Immature natural killer cell (primary cell): Measurements from ENCODE around the gene TSFM. TPM values are rescaled to one million over a fixed set of nuclear protein-coding genes. Genes with fewer than 3 reads are reported as not detected.

Experiments used
- DNase-seq, 3 donors: peaks; one replicate each; pipeline ENCODE4 v3.0.0; 2022; ENCODE audit warnings: mixed read lengths in 1 of 3
- H3K27ac Mint-ChIP-seq, 6 donors: one replicate each; pipeline ENCODE4 v1.8.0; 2020; ENCODE audit warnings: mixed read lengths in 6 of 6, mild to moderate bottlenecking in 5 of 6, inconsistent platforms in 4 of 6, moderate library complexity in 3 of 6
- H3K27me3 Mint-ChIP-seq, 3 donors: one replicate each; pipeline ENCODE4 v1.8.0; 2020 to 2021; ENCODE audit warnings: low read depth in 3 of 3, mild to moderate bottlenecking in 3 of 3, mixed read lengths in 3 of 3, moderate library complexity in 3 of 3, inconsistent platforms in 1 of 3
- H3K36me3 Mint-ChIP-seq, 3 donors: one replicate each; pipeline ENCODE4 v1.8.0; 2020; ENCODE audit warnings: mixed read lengths in 3 of 3, inconsistent platforms in 2 of 3, mild to moderate bottlenecking in 2 of 3
- H3K4me1 Mint-ChIP-seq, 2 donors: one replicate each; pipeline ENCODE4 v1.8.0; 2020; ENCODE audit warnings: inconsistent platforms in 2 of 2, mild to moderate bottlenecking in 2 of 2, mixed read lengths in 2 of 2, moderate library complexity in 1 of 2
- H3K4me3 Mint-ChIP-seq, 5 donors: one replicate each; pipeline ENCODE4 v1.8.0; 2020; ENCODE audit warnings: mild to moderate bottlenecking in 5 of 5, mixed read lengths in 5 of 5, inconsistent platforms in 3 of 5, moderate library complexity in 3 of 5
- H3K9me3 Mint-ChIP-seq, 6 donors: one replicate each; pipeline ENCODE4 v1.8.0; 2020; ENCODE audit warnings: mild to moderate bottlenecking in 6 of 6, mixed read lengths in 6 of 6, inconsistent platforms in 4 of 6, moderate library complexity in 3 of 6
- polyA plus RNA-seq, 3 donors: library from polyadenylated mRNA; unstranded; fragments of 300-500 nt; fragmentation: Illumina TruSeq; gene quantifications; one replicate each; pipeline ENCODE4 v1.2.3, GENCODE V29; 2021

TSFM gene
- polyA plus RNA-seq, result 10 to 100 TPM; 22.2 to 38.6 (median 23.4) TPM

DNA sequence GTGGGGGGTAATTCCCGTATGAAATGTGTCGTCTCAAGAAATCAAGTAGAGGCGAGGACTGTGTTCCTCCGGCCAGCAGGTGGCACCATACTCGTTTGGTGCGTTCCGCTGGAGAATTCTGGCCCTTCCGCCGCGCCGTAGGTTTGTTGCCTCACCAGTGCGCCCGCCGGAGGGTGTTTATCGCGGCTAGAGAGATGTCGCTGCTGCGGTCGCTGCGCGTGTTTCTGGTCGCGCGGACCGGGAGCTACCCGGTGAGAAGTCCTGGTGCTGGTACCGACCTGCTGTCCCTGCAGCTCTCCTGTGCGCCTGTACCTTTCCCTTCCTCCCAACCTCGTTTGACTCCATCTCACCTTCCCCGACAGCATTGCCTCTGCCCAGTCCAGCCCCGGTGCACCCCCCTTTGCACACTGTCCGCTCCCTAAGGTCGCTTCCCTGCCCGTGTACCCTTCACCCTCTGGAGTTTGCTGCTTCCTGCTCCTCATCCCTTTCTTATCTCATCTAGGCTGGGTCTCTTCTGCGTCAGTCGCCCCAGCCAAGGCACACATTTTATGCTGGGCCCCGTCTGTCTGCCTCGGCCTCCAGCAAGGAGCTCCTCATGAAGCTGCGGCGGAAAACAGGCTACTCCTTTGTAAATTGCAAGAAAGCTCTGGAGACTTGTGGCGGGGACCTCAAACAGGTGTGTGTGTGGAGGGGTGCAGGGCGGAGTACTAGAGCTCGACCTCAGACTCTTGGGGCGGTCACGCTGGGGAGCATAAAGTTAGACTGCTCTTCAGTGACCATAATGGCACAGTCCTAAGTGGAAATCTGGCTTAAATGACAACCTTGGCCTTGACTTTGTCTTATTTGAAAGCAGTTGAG is at the start of gene TSFM:
TSFM (plus strand) TSS at position 180 of the 858 bp plus-strand sequence; CDS start at position 195, 15 bp downstream.
- Mint-ChIP-seq H3K27ac (peak within 1 kb of the TSS; percentile 97 to 99 (median 98)), H3K27me3 (peaks cover 9 to 19% (median 10%) of the 10 kb centered on the region in 3 donors), H3K36me3 (peaks cover 4 to 13% (median 6%) of the 10 kb centered on the region in 3 donors), H3K9me3 (no peaks in the 10 kb centered on the region), H3K4me3 (peak within 1 kb of the TSS; percentile 98 to 100 (median 99)), H3K4me1 (peaks cover 27 to 33% of the 10 kb centered on the region in 2 donors)
- DNase-seq, result peak; percentile 94 to 95 (median 94)

DNA sequence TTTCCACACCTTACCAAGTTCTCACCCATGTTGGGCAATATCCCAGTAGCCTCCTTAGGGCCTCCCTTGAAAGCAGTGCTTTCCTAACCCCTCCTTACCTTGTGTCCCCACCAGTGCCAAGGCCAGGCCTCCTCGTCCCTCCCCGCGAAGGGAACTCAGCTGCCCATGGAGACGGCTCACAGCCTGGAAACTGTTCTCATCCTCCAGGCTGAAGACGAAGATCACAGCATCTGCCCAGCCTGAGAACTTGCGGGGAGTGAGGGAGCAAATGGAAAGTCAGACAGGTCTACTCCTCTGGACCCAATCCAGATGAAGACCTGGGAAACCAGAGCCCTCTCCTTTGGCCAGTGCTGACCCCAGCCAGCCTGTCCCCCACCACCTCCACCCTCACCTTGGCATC is 48.7 kb upstream of the TSFM start:
- H3K27ac Mint-ChIP-seq, result no peak overlapping the region
- no peak overlapping the region for H3K4me3 Mint-ChIP-seq
- H3K4me1 Mint-ChIP-seq, result peaks cover 13 to 19% of the 10 kb centered on the region in 2 donors
- peaks cover 10 to 47% (median 27%) of the 10 kb centered on the region in 3 donors for H3K36me3 Mint-ChIP-seq
- peaks cover 0 to 5% (median 0%) of the 10 kb centered on the region in 3 donors for H3K27me3 Mint-ChIP-seq
- no peak for DNase-seq
- H3K9me3 Mint-ChIP-seq, result no peaks in the 10 kb centered on the region

DNA sequence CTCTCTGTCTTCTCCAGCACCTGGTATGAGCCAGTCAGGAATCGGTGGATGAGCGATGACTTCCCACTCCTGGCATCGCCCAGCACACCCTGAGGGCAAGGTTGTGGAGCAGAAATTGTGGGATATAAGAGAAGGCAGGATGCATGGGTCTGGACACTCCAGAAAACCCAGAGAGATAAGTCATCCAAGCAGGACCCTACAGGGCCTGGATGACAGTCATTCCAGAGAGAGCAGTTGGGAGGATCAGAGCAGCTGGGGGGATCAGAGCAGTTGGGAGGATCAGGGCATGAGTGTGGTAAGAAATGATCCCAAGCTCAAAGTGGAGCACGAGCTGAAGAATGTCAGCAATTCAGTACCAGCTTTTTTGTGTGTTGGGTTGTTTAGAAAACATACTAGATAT is 48.0 kb upstream of the TSFM start:
- H3K9me3 Mint-ChIP-seq, result no peaks in the 10 kb centered on the region
- H3K4me1 Mint-ChIP-seq, result peaks cover 19 to 26% of the 10 kb centered on the region in 2 donors
- peaks cover 0 to 5% (median 0%) of the 10 kb centered on the region in 3 donors for H3K27me3 Mint-ChIP-seq
- peak overlapping the region; percentile 13 to 78 (median 66) for H3K27ac Mint-ChIP-seq
- DNase-seq, result no peak
- no peak overlapping the region for H3K4me3 Mint-ChIP-seq
- peaks cover 10 to 43% (median 29%) of the 10 kb centered on the region in 3 donors for H3K36me3 Mint-ChIP-seq

DNA sequence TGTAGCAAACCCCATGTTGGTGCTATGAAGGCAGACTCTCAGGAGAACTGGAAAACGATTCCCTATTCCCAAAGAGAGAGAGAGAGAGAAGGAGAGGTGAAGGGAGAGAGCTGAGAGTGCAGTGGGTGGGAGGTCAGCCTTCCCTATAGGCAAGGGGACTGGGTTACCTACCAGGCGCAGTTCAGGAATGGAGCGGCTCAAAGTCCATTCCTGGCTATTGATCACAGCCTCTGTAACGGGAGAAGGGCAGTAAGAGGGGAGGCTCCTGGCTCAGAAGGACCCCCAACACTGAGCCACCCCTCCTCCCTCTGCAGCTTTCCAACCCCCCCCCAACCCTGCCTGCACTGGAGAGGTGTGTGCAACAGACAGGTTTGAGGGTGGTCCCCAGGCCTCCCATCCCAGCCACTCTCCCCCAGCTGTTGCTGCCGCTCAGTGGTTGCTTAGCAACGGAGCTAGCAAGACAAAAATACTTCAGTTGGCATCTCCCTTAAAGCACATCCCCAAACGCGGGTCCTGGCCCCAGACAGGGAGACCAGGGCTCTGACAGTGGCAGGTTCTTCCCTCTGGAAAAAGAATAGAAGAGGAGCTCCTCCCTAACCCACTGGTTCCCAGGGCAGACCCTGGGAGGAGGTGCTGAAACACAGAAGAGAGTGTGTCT is 47.3 kb upstream of the TSFM start:
- DNase-seq, result no peak
- Mint-ChIP-seq H3K4me1 (peaks cover 24 to 31% of the 10 kb centered on the region in 2 donors), H3K27ac (peak overlapping the region in 4 of 6 donors; percentile 66 to 78 (median 71)), H3K4me3 (no peak overlapping the region), H3K27me3 (peaks cover 0 to 5% (median 0%) of the 10 kb centered on the region in 3 donors), H3K9me3 (no peaks in the 10 kb centered on the region), H3K36me3 (peaks cover 10 to 37% (median 22%) of the 10 kb centered on the region in 3 donors)

DNA sequence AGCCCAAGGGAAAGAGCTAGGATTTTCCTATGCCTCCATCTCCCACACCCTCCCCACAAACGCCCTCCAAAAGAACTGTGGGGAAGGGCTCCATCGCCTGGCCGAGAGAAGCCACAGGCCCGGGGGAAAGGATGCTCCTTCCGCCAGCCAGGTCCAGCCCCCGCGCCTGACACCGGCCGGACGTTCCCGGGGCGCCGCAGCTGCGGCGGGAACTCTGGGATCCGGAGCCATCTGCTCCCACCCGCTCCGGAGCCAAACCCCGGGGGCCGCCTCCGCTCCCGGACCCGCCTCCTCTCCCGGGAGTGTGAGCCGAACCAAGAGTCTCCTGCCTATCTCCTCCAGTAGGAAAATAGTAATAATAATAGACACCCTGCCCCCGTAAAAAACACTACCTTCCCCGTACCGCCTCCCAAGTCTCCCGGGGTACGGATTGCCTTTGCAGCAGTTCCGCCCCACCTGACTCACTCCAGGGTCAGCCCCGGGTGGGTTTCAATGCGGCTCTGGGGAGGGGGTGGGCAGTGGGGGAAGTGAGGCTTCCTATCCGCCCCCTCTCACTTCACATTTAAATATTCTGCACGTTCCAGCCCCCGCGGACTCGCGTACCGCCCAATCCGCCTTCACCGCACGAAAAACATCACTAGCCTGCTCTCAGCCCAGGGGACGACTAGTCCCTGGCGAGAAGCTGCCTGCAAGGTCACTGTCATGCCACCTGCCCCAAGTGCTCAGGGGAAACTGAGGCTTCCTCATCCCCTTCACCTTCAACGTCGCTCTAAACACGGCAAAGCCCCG is 46.4 kb upstream of the TSFM start:
- DNase-seq, result no peak
- Mint-ChIP-seq H3K4me1 (peaks cover 31 to 39% of the 10 kb centered on the region in 2 donors), H3K9me3 (no peaks in the 10 kb centered on the region), H3K27me3 (peaks cover 6 to 10% (median 7%) of the 10 kb centered on the region in 3 donors), H3K36me3 (peaks cover 8 to 31% (median 20%) of the 10 kb centered on the region in 3 donors), H3K4me3 (no peak overlapping the region), H3K27ac (peak overlapping the region in 5 of 6 donors; percentile 10 to 79 (median 56))

DNA sequence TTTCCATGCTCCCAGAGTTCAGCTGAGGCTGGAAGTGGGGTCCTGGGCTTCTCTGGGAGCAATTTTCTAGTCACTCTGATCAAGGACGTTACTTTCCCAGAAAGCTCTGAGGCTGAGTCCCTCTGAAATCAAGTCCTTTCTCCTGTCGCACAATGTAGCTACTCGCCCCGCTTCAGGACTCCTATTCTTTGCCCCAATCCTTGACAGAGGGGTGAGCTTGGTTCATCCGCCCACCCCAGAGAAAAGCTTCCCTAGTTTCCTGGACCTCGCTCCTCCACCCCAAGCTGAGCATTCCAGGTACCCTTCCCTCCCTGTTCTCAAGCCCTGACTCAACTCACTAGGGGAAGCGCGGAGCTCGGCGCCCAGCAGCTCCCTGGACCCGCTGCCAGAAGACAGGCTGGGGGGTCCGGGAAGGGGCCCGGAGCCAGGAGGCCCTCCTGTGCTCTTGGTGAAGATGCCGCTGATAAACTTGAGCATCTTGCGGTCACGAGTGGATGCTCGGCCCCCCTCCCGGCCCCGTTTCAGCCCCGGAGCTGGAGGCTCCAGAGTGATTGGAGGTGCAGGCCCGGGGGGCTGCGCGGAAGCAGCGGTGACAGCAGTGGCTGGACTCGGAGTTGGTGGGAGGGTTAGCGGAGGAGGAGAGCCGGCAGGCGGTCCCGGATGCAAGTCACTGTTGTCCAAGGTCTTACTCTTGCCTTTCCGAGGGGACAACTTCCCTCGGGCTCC is 45.7 kb upstream of the TSFM start:
- DNase-seq, result no peak
- H3K27ac Mint-ChIP-seq, result peak overlapping the region in 3 of 6 donors; percentile 10 to 64 (median 56)
- peaks cover 10 to 12% (median 11%) of the 10 kb centered on the region in 3 donors for H3K27me3 Mint-ChIP-seq
- H3K4me1 Mint-ChIP-seq, result peaks cover 38 to 47% of the 10 kb centered on the region in 2 donors
- H3K4me3 Mint-ChIP-seq, result no peak overlapping the region
- H3K36me3 Mint-ChIP-seq, result peaks cover 4 to 23% (median 15%) of the 10 kb centered on the region in 3 donors
- no peaks in the 10 kb centered on the region for H3K9me3 Mint-ChIP-seq

DNA sequence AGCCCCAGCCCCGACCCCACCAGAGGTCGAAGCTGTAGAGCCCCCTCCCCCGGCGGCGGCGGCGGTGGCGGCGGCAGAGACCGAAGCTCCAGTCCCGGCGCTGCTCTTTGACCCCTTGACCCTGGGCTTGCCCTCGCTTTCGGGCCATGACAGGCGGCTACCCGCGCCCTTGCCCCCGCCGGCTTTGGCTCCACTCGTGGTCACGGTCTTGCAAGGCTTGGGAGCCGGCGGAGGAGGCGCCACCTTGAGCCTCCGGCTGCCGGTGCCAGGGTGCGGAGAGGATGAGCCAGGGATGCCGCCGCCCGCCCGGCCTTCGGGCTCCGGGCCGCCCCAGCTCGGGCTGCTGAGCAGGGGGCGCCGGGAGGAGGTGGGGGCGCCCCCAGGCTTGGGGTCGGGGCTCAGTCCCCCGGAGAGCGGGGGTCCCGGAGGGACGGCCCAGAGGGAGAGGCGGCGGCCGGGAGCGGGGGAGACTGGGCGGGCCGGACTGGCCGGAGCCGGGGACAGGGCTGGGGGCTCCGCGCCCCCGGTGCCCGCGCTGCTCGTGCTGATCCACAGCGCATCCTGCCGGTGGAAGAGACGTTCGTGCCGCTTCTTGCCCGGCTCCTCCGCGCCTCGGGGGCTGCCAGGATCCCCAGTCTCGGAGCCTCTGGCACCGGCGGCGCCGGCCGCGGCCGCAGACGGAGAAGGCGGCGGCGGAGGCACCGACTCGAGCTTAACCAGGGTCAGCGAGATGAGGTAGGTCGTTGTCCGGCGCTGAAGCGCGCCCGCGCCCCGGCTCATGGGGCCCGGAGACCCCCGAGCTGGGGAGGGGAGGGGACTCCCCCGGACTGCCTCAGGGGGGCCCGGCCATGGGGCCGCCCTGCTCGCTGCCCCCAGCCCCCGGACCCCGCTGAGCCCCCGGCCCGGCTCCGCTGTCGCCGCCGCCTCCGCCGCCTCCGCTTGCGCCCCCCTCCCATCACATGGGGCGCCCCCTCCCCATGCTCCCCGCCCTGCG is 44.8 kb upstream of the TSFM start:
- no peak for DNase-seq
- Mint-ChIP-seq H3K9me3 (no peaks in the 10 kb centered on the region), H3K27me3 (peaks cover 11 to 16% (median 14%) of the 10 kb centered on the region in 3 donors), H3K4me3 (no peak overlapping the region), H3K27ac (no peak overlapping the region), H3K4me1 (peaks cover 47 to 55% of the 10 kb centered on the region in 2 donors), H3K36me3 (peaks cover 4 to 14% (median 12%) of the 10 kb centered on the region in 3 donors)

DNA sequence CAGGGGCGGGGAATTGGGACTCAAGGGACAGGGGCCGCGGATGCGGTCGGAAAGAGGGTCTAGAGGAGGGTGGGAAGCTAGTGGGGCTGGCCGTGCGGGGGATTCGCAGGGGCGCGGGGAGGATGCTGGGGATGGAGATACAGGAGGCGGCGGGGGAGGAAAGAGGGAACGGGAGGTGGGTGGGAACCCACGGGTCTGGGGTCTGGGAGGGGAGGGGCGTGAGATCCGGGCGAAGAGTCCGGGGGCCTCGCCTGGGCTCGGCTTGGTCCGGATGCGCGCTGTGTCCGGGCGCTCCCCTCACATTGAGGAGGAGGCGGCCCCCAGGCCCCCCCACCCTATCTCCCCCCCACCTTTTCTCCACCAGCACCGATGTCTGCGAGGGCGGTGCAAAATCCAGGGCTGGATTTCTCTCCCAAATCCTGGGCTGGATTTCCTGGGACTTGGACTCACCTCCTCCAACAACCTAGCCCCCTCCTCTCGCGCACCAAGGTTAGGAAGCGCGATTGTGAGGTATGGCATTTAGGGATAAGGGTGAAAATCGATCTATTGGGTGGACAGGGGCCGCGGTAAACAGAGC is 43.8 kb upstream of the TSFM start, which contains the start of gene AGAP2:
AGAP2 (minus strand) TSS at position 82 of the 577 bp plus-strand sequence. CDS start 496 bp downstream, outside the sequence.
- Mint-ChIP-seq H3K27ac (peak within 1 kb of the TSS; percentile 76 to 96 (median 85)), H3K9me3 (no peaks in the 10 kb centered on the region), H3K36me3 (peaks cover 4 to 12% (median 7%) of the 10 kb centered on the region in 3 donors), H3K27me3 (peaks cover 11 to 16% (median 14%) of the 10 kb centered on the region in 3 donors), H3K4me3 (peak within 1 kb of the TSS; percentile 30 to 74 (median 68)), H3K4me1 (peaks cover 49 to 58% of the 10 kb centered on the region in 2 donors)
- DNase-seq, result no peak

DNA sequence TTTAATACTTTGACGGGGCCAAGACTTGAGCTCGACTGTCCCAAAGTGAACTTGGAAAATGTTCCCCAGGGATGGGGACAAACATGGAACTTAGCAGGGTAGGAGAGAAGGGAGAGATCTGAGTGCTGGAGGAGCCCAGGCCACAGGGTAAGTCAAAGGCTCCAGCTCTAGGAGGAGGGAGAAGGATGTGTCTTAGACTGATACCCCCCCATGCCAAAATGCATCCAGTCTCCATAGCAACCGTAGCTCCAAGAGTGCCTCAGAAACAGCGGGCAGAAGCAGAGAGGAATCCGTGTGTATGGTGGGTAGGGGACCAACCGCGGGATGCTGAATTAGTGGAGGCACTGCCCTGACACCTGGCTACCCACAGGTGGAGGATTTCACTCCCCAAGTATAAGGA is 43.2 kb upstream of the TSFM start:
- H3K27ac Mint-ChIP-seq, result peak overlapping the region; percentile 76 to 96 (median 85)

DNA sequence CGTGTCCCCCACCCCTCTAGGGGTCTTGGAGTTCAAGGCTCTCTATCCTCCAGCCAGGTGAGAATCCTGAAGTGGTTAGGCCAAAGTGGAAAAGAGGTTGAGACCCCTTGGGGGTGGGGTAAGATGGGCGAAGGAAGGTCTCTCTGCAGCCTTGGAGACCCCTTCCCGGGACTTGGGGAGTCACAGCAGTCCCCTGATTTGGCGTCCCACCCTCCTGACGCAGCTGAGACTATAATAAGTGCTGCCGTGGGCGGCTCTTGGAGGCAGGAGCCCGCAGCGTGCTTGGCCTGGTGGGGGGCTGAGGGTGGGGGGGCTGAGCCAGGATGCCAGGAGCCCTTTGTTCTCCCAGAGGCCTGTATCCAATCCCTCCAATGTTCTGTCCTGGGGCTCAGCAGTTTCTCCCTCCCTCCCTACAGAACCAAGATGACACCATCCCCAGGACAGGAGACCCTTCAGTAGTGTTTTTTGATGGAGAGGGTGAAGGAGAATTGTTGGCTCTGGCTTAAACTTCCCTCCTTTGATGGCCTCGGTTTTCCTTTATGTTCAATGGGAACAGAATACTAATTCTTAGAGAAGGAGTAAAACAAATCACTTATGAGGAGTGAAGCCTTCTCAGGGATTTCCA is 42.6 kb upstream of the TSFM start:
- H3K4me1 Mint-ChIP-seq, result peaks cover 57 to 64% of the 10 kb centered on the region in 2 donors
- peaks cover 13 to 27% (median 23%) of the 10 kb centered on the region in 3 donors for H3K27me3 Mint-ChIP-seq
- peaks cover under 1 to 5% (median 2%) of the 10 kb centered on the region in 3 donors for H3K36me3 Mint-ChIP-seq
- no peaks in the 10 kb centered on the region for H3K9me3 Mint-ChIP-seq
- DNase-seq, result no peak
- H3K27ac Mint-ChIP-seq, result peak overlapping the region; percentile 94 to 99 (median 98)
- H3K4me3 Mint-ChIP-seq, result peak overlapping the region; percentile 62 to 95 (median 74)

More for the DNA sequence above, 43.2 kb upstream of the TSFM start:
- Mint-ChIP-seq H3K4me1 (peaks cover 56 to 64% of the 10 kb centered on the region in 2 donors), H3K4me3 (peak overlapping the region; percentile 30 to 74 (median 68)), H3K27me3 (peaks cover 12 to 21% (median 17%) of the 10 kb centered on the region in 3 donors), H3K9me3 (no peaks in the 10 kb centered on the region), H3K36me3 (peaks cover 4 to 12% (median 6%) of the 10 kb centered on the region in 3 donors)
- no peak for DNase-seq
